Naive thymus-derived CD8-positive, alpha-beta T cell (primary cell): ENCODE measurements around the gene CLDN19. TPM values are rescaled to one million over a fixed set of nuclear protein-coding genes. Genes with fewer than 3 reads are reported as not detected.
"Not testable (repeated sequence)": the region's sequence is repeated elsewhere in the genome, so short reads cannot be mapped to it uniquely, and the experiment has no call there.

Experiments used
- ATAC-seq, 2 donors: fragments of 150-1000 bp; cut with Tn5 transposase in 1 of 2; sonication (Bioruptor Pico), chemical (Tn5 transposase) in 1 of 2; 1 replicate in 1 of 2; 2 replicates in 1 of 2; pipeline ENCODE4 v1.10.0; 2021; ENCODE audit warnings: mild to moderate bottlenecking in 2 of 2, moderate library complexity in 2 of 2
- POLR2A ChIA-PET: fragments of 350-600 bp; sonication (Branson Sonifier 250); formaldehyde crosslinking; loops from one replicate; lab custom pipeline; 2021; ENCODE audit warnings: antibody characterized with exemption; lab: Charles Lee
- DNase-seq, 10 donors: peaks; one replicate each; pipeline versions ENCODE4 v3.0.0 to v3.0.0-alpha.2; 2020 to 2022
- H3K27ac Mint-ChIP-seq, 10 donors: one replicate each; pipeline ENCODE4 v1.8.0; 2020 to 2022; ENCODE audit warnings: mild to moderate bottlenecking in 10 of 10, mixed read lengths in 10 of 10, moderate library complexity in 4 of 10, inconsistent platforms in 1 of 10
- H3K27me3 Mint-ChIP-seq, 5 donors: one replicate each; pipeline ENCODE4 v1.8.0; 2021 to 2022; ENCODE audit warnings: mixed read lengths in 5 of 5
- H3K36me3 Mint-ChIP-seq, 3 donors: one replicate each; pipeline ENCODE4 v1.8.0; 2020 to 2022; ENCODE audit warnings: mixed read lengths in 3 of 3, mild to moderate bottlenecking in 2 of 3, inconsistent platforms in 1 of 3
- H3K4me1 Mint-ChIP-seq, 4 donors: one replicate each; pipeline ENCODE4 v1.8.0; 2021 to 2022; ENCODE audit warnings: mixed read lengths in 4 of 4
- H3K4me3 Mint-ChIP-seq, 10 donors: one replicate each; pipeline ENCODE4 v1.8.0; 2020 to 2022; ENCODE audit warnings: mild to moderate bottlenecking in 10 of 10, mixed read lengths in 10 of 10, moderate library complexity in 6 of 10, inconsistent platforms in 1 of 10
- H3K9me3 Mint-ChIP-seq, 9 donors: one replicate each; pipeline ENCODE4 v1.8.0; 2020 to 2022; ENCODE audit warnings: mixed read lengths in 9 of 9, mild to moderate bottlenecking in 3 of 9, inconsistent platforms in 1 of 9, moderate library complexity in 1 of 9
- polyA plus RNA-seq, 3 donors: library from polyadenylated mRNA; unstranded; fragments of 300-500 nt; fragmentation: Illumina TruSeq; gene quantifications; one replicate each; pipeline ENCODE4 v1.2.3, GENCODE V29; 2021
- total RNA-seq, 8 experiments: library from RNA in 2 of 8; stranded (reverse) in 2 of 8; gene quantifications; one replicate each; pipeline ENCODE4 v1.2.3 and lab custom pipeline; 2021 to 2026

CLDN19 gene
- total and polyA plus RNA-seq, 5 experiments from 2014 or later = not detected

GRCh38 chr1:42720868-42721267 is 19.2 kb downstream of the CLDN19 start:
- Mint-ChIP-seq H3K36me3 (peaks cover 4 to 24% (median 16%) of the 10 kb centered on the region in 3 donors), H3K4me3 (no peak overlapping the region), H3K4me1 (peaks cover 0 to 11% (median 3%) of the 10 kb centered on the region in 4 donors), H3K27me3 (no peaks in the 10 kb centered on the region), H3K9me3 (peaks cover 0 to 3% (median 0%) of the 10 kb centered on the region in 9 donors), H3K27ac (peak overlapping the region in 1 of 10 donors; percentile 63)
- no peak for DNase-seq
- POLR2A ChIA-PET = no interaction called here
- no peak for ATAC-seq

- DNase-seq, H3K4me3 Mint-ChIP-seq, H3K27me3 Mint-ChIP-seq, ATAC-seq: not testable (repeated sequence)
- POLR2A ChIA-PET = interaction anchor here (0.6 to 1.2 kb wide), 4 partner anchors 12 to 1916 kb away, joined by 3 to 13 read pairs (median 5); no protein-coding TSS in a partner anchor
- H3K4me1 Mint-ChIP-seq = peaks cover 4 to 15% (median 11%) of the 10 kb centered on the region in 4 donors
- peaks cover 24 to 76% (median 68%) of the 10 kb centered on the region in 3 donors for H3K36me3 Mint-ChIP-seq
- peaks cover 8 to 39% (median 23%) of the 10 kb centered on the region in 9 donors for H3K9me3 Mint-ChIP-seq
- peak overlapping the region in 1 of 10 donors; percentile 43 for H3K27ac Mint-ChIP-seq
These were observed 25.6 kb downstream of the CLDN19 start for GRCh38 chr1:42714441-42714840.

GRCh38 chr1:42713293-42713692 is 26.7 kb downstream of the CLDN19 start:
- no peaks in the 10 kb centered on the region for H3K27me3 Mint-ChIP-seq
- H3K4me3 Mint-ChIP-seq = no peak overlapping the region
- POLR2A ChIA-PET = no interaction called here
- DNase-seq (no peak), ATAC-seq (no peak)
- peak overlapping the region in 2 of 10 donors; percentile 19 to 74 for H3K27ac Mint-ChIP-seq
- peaks cover 24 to 78% (median 65%) of the 10 kb centered on the region in 3 donors for H3K36me3 Mint-ChIP-seq
- peaks cover 4 to 15% (median 12%) of the 10 kb centered on the region in 4 donors for H3K4me1 Mint-ChIP-seq
- H3K9me3 Mint-ChIP-seq = peaks cover 8 to 39% (median 23%) of the 10 kb centered on the region in 9 donors

GRCh38 chr1:42712808-42713207 is 27.2 kb downstream of the CLDN19 start:
- Mint-ChIP-seq H3K27ac (peak overlapping the region in 3 of 10 donors; percentile 19 to 74 (median 29)), H3K4me1 (peaks cover 4 to 15% (median 11%) of the 10 kb centered on the region in 4 donors), H3K9me3 (peaks cover 8 to 39% (median 23%) of the 10 kb centered on the region in 9 donors), H3K36me3 (peaks cover 24 to 79% (median 67%) of the 10 kb centered on the region in 3 donors)
- ATAC-seq, H3K27me3 Mint-ChIP-seq, H3K4me3 Mint-ChIP-seq, DNase-seq, POLR2A ChIA-PET: not testable (repeated sequence)

- Mint-ChIP-seq H3K36me3 (peaks cover 14 to 93% (median 50%) of the 10 kb centered on the region in 3 donors), H3K27ac (peak overlapping the region in 4 of 10 donors; percentile 12 to 61 (median 35)), H3K4me1 (peaks cover 0 to 10% (median 4%) of the 10 kb centered on the region in 4 donors), H3K9me3 (no peaks in the 10 kb centered on the region), H3K27me3 (no peaks in the 10 kb centered on the region), H3K4me3 (no peak overlapping the region)
- ATAC-seq (no peak), DNase-seq (no peak)
- POLR2A ChIA-PET = no interaction called here
These were observed 36.1 kb downstream of the CLDN19 start for GRCh38 chr1:42703888-42704464.

GRCh38 chr1:42700006-42700405 is 40.0 kb downstream of the CLDN19 start:
- H3K36me3 Mint-ChIP-seq = peaks cover 11 to 100% (median 33%) of the 10 kb centered on the region in 3 donors
- no peak overlapping the region for H3K4me3 Mint-ChIP-seq
- peak overlapping the region in 3 of 10 donors; percentile 1 to 81 (median 28) for H3K27ac Mint-ChIP-seq
- H3K9me3 Mint-ChIP-seq = no peaks in the 10 kb centered on the region
- no peaks in the 10 kb centered on the region for H3K27me3 Mint-ChIP-seq
- no peak for ATAC-seq
- no peak for DNase-seq
- H3K4me1 Mint-ChIP-seq = peaks cover 6 to 22% (median 10%) of the 10 kb centered on the region in 4 donors
- POLR2A ChIA-PET = no interaction called here

GRCh38 chr1:42698081-42698813 is 41.8 kb downstream of the CLDN19 start:
- H3K4me1 Mint-ChIP-seq = peaks cover 11 to 35% (median 24%) of the 10 kb centered on the region in 4 donors

GRCh38 chr1:42692911-42693310 is 47.1 kb downstream of the CLDN19 start:
- Mint-ChIP-seq H3K36me3 (peaks cover 0 to 67% (median 9%) of the 10 kb centered on the region in 3 donors), H3K27me3 (no peaks in the 10 kb centered on the region), H3K4me1 (peaks cover 26 to 75% (median 73%) of the 10 kb centered on the region in 4 donors), H3K9me3 (no peaks in the 10 kb centered on the region), H3K4me3 (peak overlapping the region in 5 of 10 donors; percentile 5 to 55 (median 21)), H3K27ac (peak overlapping the region in 7 of 10 donors; percentile 19 to 87 (median 45))
- no peak for ATAC-seq
- POLR2A ChIA-PET = no interaction called here
- DNase-seq = no peak

More at GRCh38 chr1:42698081-42698813, 41.8 kb downstream of the CLDN19 start:
- Mint-ChIP-seq H3K9me3 (no peaks in the 10 kb centered on the region), H3K27ac (peak overlapping the region in 5 of 10 donors; percentile 0 to 81 (median 56)), H3K36me3 (peaks cover 4 to 99% (median 27%) of the 10 kb centered on the region in 3 donors), H3K4me3 (peak overlapping the region in 1 of 10 donors; percentile 1), H3K27me3 (no peaks in the 10 kb centered on the region)
- ATAC-seq (no peak), DNase-seq (no peak)
- POLR2A ChIA-PET = interaction anchor here (0.9 kb wide), 1 partner anchor 16 kb away, joined by 5 read pairs; the partner anchor contains the start of gene YBX1

GRCh38 chr1:42692461-42692860 is 47.6 kb downstream of the CLDN19 start:
- H3K27ac Mint-ChIP-seq = peak overlapping the region in 8 of 10 donors; percentile 11 to 87 (median 39)
- no peaks in the 10 kb centered on the region for H3K27me3 Mint-ChIP-seq
- ATAC-seq (no peak), DNase-seq (no peak)
- no peaks in the 10 kb centered on the region for H3K9me3 Mint-ChIP-seq
- POLR2A ChIA-PET = no interaction called here
- peaks cover 30 to 79% (median 78%) of the 10 kb centered on the region in 4 donors for H3K4me1 Mint-ChIP-seq
- H3K4me3 Mint-ChIP-seq = peak overlapping the region in 5 of 10 donors; percentile 11 to 55 (median 21)
- peaks cover 0 to 67% (median 10%) of the 10 kb centered on the region in 3 donors for H3K36me3 Mint-ChIP-seq

- ATAC-seq = no peak
- Mint-ChIP-seq H3K36me3 (peaks cover 0 to 62% (median 8%) of the 10 kb centered on the region in 3 donors), H3K27ac (peak overlapping the region in 4 of 10 donors; percentile 54 to 63 (median 58)), H3K9me3 (no peaks in the 10 kb centered on the region), H3K27me3 (no peaks in the 10 kb centered on the region), H3K4me1 (peaks cover 30 to 92% (median 89%) of the 10 kb centered on the region in 4 donors), H3K4me3 (peak overlapping the region in 7 of 10 donors; percentile 1 to 37 (median 11))
- POLR2A ChIA-PET = interaction anchor here (2.1 kb wide), 1 partner anchor 9 kb away, joined by 9 read pairs; the partner anchor contains the start of gene YBX1
- no peak for DNase-seq
These were observed 48.9 kb downstream of the CLDN19 start for GRCh38 chr1:42691157-42691498.

- H3K4me1 Mint-ChIP-seq = peaks cover 27 to 93% (median 89%) of the 10 kb centered on the region in 4 donors
- H3K27me3 Mint-ChIP-seq = no peaks in the 10 kb centered on the region
- peaks cover 0 to 57% (median 8%) of the 10 kb centered on the region in 3 donors for H3K36me3 Mint-ChIP-seq
- ATAC-seq = peak; percentile 26 to 61
- no peak for DNase-seq
- no peaks in the 10 kb centered on the region for H3K9me3 Mint-ChIP-seq
- peak overlapping the region in 5 of 10 donors; percentile 24 to 74 (median 63) for H3K27ac Mint-ChIP-seq
- POLR2A ChIA-PET = interaction anchor here (2.1 kb wide), 1 partner anchor 9 kb away, joined by 9 read pairs; the partner anchor contains the start of gene YBX1
- H3K4me3 Mint-ChIP-seq = peak overlapping the region in 8 of 10 donors; percentile 1 to 37 (median 14)
These were observed 49.4 kb downstream of the CLDN19 start for GRCh38 chr1:42690477-42691156.

GRCh38 chr1:42689912-42690311 is 50.1 kb downstream of the CLDN19 start:
- ATAC-seq = no peak
- H3K4me3 Mint-ChIP-seq = peak overlapping the region in 6 of 10 donors; percentile 10 to 94 (median 33)
- peak overlapping the region in 7 of 10 donors; percentile 6 to 73 (median 59) for H3K27ac Mint-ChIP-seq
- no peaks in the 10 kb centered on the region for H3K9me3 Mint-ChIP-seq
- POLR2A ChIA-PET = interaction anchor here (2.1 kb wide), 1 partner anchor 8 kb away, joined by 9 read pairs; the partner anchor contains the start of gene YBX1
- H3K27me3 Mint-ChIP-seq = no peaks in the 10 kb centered on the region
- DNase-seq = no peak
- peaks cover 0 to 56% (median 5%) of the 10 kb centered on the region in 3 donors for H3K36me3 Mint-ChIP-seq
- H3K4me1 Mint-ChIP-seq = peaks cover 29 to 98% (median 91%) of the 10 kb centered on the region in 4 donors
